Esophagus muscularis mucosa (tissue), 3 donors: Measurements from ENCODE around the gene UCK2.

ENCODE experiments used
- CTCF ChIP-seq, 3 experiments: fragments of 200-600 bp in 2 of 3; fragments of 450-650 bp in 1 of 3; sonication (generic) in 2 of 3; IDR thresholded peaks; one replicate each; pipeline ENCODE4 v1.5.1; 2017 to 2019; ENCODE audit warnings: antibody characterized with exemption in 3 of 3, mild to moderate bottlenecking in 2 of 3, moderate library complexity in 1 of 3
- POLR2A ChIP-seq: fragments of 450-650 bp; IDR thresholded peaks from one replicate; pipeline ENCODE4 v1.6.1; 2017; ENCODE audit warnings: antibody characterized with exemption, moderate library complexity, mild to moderate bottlenecking, low read depth

- TF ChIP-seq CTCF (IDR thresholded peaks at IDR 0.05) (no peak), POLR2A (no peak)
These were observed 68.9 kb downstream of the UCK2 start for GRCh38 chr1:165896277-165896676.
